Kidney (tissue), 14 donors: Measurements from ENCODE around the gene PITX2. TPM values are rescaled to one million over a fixed set of nuclear protein-coding genes. Genes with fewer than 3 reads are reported as not detected.

ENCODE experiments used
- DNase-seq, 5 donors: peaks; one replicate each; pipeline ENCODE4 v3.0.0-alpha.2; 2013 to 2020
- FAIRE-seq: peaks from 2 replicates; lab custom pipeline; 2012; peaks lifted over from hg19 to GRCh38; lab: Jason Lieb, UNC
- H3K27ac ChIP-seq, 2 donors: one replicate each; pipeline ENCODE4 v1.7.0; 2013; ENCODE audit warnings: low read depth in 2 of 2, low read length in 2 of 2, inconsistent platforms in 1 of 2
- H3K27me3 ChIP-seq: one replicate; pipeline ENCODE4 v1.7.1; 2013; ENCODE audit warnings: low read length, inconsistent platforms; ENCODE audit not compliant: control insufficient read depth, insufficient read depth
- H3K36me3 ChIP-seq, 3 donors: one replicate each; pipeline versions ENCODE4 v1.7.0 to v1.7.1; 2013; ENCODE audit warnings: low read length in 3 of 3, control low read depth in 1 of 3, inconsistent platforms in 1 of 3; ENCODE audit not compliant: insufficient read depth in 3 of 3, control insufficient read depth in 2 of 3
- H3K4me1 ChIP-seq, 3 donors: one replicate each; pipeline versions ENCODE4 v1.7.0 to v1.7.1; 2013; ENCODE audit warnings: low read length in 3 of 3, inconsistent platforms in 1 of 3, low read depth in 1 of 3; ENCODE audit not compliant: control insufficient read depth in 2 of 3, insufficient read depth in 2 of 3
- H3K4me3 ChIP-seq, 3 donors: one replicate each; pipeline versions ENCODE4 v1.7.0 to v1.8.1; 2013; ENCODE audit warnings: low read length in 3 of 3, control low read depth in 1 of 3, inconsistent platforms in 1 of 3
- H3K9ac ChIP-seq, 3 donors: one replicate each; pipeline versions ENCODE4 v1.7.0 to v1.7.1; 2013; ENCODE audit warnings: low read length in 3 of 3, control low read depth in 1 of 3, inconsistent platforms in 1 of 3
- H3K9me3 ChIP-seq, 3 donors: one replicate each; pipeline versions ENCODE4 v1.7.0 to v1.7.1; 2013; ENCODE audit warnings: low read length in 3 of 3, control low read depth in 1 of 3, inconsistent platforms in 1 of 3; ENCODE audit not compliant: control insufficient read depth in 2 of 3, insufficient read depth in 1 of 3
- intact Hi-C: fragments of 100-400 bp; cut with DNase I; formaldehyde crosslinking; loops from one replicate; pipeline ENCODE4 v1.11.1; 2022
- polyA plus RNA-seq: library from polyadenylated mRNA; stranded (reverse); fragments of 350-450 nt; fragmentation: Illumina TruSeq; extraction: RNeasy Lipid Tissue Mini Kit (QIAGEN cat#74804); gene quantifications from one replicate; pipeline ENCODE4 v1.2.3, GENCODE V29; 2014; ENCODE audit warnings: low read depth, low replicate concordance; ENCODE audit not compliant: insufficient read depth
- total RNA-seq: library from RNA; stranded (reverse); fragmentation: NEBNext Ultra II Directional; extraction: Animal tissue kit (Norgen Biotek cat#: 25700); gene quantifications from one replicate; pipeline ENCODE4 v1.2.1, GENCODE V29; 2021
- TF ChIP-seq, protein P1 (sequence below): IDR thresholded peaks from 3 replicates; pipeline ENCODE4 v1.5.1; 2012; ENCODE audit warnings: mild to moderate bottlenecking, moderate library complexity, borderline replicate concordance; ENCODE audit not compliant: insufficient read depth; ENCODE audit errors: extremely low read depth
- donor health status: control.
- donor health status: control.
- donor health status: control.
- donor health status: control.
- donor health status: control.
- donor health status: DM: yes; HTN: yes; CAD: no.
- donor health status: Normal renal cell carcinoma (clear cell type).

PITX2 gene
- total and polyA plus RNA-seq, 2 donors from 2014 or later: 0.71 to 3.2 TPM

DNA sequence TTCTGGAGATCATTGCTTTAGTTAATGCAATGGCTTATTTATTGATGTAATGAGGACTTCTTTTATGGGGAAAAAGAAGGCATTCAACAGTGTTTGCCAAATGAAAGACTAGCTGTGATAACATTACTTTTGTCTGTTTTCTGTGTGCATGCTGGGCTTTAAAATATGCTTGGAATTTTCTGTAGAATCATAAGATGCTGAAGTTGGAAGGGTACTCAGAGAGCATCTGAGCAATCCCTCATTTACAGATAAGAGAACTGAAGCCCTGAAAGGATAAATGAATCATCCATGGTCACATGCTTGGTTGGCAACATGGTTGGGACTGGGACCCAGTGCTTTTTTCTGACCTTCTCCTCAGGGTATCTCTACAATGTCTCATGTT is 31.4 kb upstream of the PITX2 start:
- TF ChIP-seq, protein P1, sequence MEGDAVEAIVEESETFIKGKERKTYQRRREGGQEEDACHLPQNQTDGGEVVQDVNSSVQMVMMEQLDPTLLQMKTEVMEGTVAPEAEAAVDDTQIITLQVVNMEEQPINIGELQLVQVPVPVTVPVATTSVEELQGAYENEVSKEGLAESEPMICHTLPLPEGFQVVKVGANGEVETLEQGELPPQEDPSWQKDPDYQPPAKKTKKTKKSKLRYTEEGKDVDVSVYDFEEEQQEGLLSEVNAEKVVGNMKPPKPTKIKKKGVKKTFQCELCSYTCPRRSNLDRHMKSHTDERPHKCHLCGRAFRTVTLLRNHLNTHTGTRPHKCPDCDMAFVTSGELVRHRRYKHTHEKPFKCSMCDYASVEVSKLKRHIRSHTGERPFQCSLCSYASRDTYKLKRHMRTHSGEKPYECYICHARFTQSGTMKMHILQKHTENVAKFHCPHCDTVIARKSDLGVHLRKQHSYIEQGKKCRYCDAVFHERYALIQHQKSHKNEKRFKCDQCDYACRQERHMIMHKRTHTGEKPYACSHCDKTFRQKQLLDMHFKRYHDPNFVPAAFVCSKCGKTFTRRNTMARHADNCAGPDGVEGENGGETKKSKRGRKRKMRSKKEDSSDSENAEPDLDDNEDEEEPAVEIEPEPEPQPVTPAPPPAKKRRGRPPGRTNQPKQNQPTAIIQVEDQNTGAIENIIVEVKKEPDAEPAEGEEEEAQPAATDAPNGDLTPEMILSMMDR: no peak
- no peak for FAIRE-seq
- H3K9me3 ChIP-seq: no peaks in the 10 kb centered on the region

DNA sequence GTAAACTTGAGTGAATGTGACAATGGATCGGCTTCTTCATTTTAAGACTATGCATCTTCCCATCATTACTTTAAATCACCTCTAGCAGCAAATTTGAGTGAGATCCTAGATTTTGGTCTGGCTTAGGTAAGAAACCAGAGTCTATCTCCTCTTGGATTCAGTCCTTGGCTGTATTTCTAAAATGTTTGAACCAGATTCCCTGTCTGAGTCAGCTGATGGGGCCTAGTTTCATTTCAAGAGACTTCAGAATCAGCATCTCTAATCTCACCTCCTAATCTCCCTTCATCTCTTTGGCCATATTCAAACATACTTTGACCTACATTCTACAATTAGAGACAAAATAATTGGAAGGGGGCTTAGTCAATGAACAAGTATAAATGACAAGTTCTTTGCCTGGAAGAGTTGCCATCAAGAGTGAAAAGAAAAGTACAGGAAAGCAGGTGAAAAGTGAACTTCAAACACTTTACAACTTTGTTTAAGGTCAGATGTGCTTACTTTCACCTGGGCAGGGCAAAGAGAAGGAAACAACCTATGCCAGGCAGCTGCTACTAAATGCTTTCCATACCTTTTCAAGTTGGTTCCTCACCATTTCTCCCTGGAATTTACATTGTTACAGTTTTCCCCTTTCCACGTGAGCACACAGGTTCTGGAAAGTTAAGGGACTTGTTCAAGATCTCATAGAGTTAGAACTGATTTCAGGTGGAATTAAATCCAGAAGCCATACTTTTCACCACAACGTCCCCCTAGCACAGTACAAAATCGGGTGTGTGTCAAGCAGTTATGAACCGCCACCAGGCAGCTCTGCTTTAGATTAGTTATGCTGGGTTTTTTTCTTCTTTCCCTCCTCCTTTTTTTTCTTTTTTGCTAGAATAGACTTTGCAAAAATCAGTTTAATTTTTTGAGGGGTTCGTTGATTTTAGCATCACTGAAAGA is 30.7 kb upstream of the PITX2 start:
- H3K9me3 ChIP-seq: no peaks in the 10 kb centered on the region
- FAIRE-seq (no peak), DNase-seq (peak in 2 of 5 donors; percentile 16 to 22)
- no peaks in the 10 kb centered on the region for H3K27me3 ChIP-seq
- H3K36me3 ChIP-seq: no peaks in the 10 kb centered on the region
- TF ChIP-seq, protein P1: no peak
- no peak overlapping the region for H3K27ac ChIP-seq
- intact Hi-C loops: no loop called here
- no peak overlapping the region for H3K4me3 ChIP-seq
- H3K4me1 ChIP-seq: no peaks in the 10 kb centered on the region
- H3K9ac ChIP-seq: no peak overlapping the region

More for the DNA sequence above, 31.4 kb upstream of the PITX2 start:
- Histone ChIP-seq H3K36me3 (no peaks in the 10 kb centered on the region), H3K4me3 (no peak overlapping the region), H3K4me1 (no peaks in the 10 kb centered on the region), H3K27me3 (no peaks in the 10 kb centered on the region), H3K27ac (no peak overlapping the region), H3K9ac (no peak overlapping the region)
- DNase-seq: no peak
- intact Hi-C loops: no loop called here

DNA sequence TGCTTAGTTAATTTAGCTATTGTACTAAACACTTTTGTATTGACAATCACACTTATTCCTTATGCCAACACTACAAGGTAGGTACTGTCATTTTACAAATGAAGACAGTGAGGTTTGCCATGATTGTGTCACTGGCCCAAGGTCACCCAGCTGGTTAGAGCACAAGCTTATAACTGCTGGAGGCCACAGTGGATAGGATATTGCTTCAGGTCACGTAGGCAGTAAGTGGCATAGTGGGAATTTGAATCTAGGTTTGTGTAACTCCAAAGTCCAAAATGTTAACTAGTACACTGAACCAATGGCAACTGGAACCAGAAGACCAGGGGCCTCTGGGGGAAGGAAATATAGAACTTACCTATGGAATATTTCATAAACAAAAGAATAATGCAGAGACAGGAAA is 21.1 kb upstream of the PITX2 start:
- DNase-seq (no peak), FAIRE-seq (no peak)
- no peaks in the 10 kb centered on the region for H3K9me3 ChIP-seq
- H3K4me3 ChIP-seq: no peak overlapping the region
- no peak overlapping the region for H3K9ac ChIP-seq
- H3K36me3 ChIP-seq: no peaks in the 10 kb centered on the region
- TF ChIP-seq, protein P1: no peak
- H3K27ac ChIP-seq: no peak overlapping the region
- intact Hi-C loops: no loop called here
- H3K4me1 ChIP-seq: no peaks in the 10 kb centered on the region
- peaks cover 60% of the 10 kb centered on the region for H3K27me3 ChIP-seq
